ENCODE results near the gene POP7. TPM values are rescaled to one million over a fixed set of nuclear protein-coding genes. Genes with fewer than 3 reads are reported as not detected.

The POP7 gene
- total RNA-seq, 3 donors from 2014 or later = 77.3 to 106 (median 85.9) TPM

DNA sequence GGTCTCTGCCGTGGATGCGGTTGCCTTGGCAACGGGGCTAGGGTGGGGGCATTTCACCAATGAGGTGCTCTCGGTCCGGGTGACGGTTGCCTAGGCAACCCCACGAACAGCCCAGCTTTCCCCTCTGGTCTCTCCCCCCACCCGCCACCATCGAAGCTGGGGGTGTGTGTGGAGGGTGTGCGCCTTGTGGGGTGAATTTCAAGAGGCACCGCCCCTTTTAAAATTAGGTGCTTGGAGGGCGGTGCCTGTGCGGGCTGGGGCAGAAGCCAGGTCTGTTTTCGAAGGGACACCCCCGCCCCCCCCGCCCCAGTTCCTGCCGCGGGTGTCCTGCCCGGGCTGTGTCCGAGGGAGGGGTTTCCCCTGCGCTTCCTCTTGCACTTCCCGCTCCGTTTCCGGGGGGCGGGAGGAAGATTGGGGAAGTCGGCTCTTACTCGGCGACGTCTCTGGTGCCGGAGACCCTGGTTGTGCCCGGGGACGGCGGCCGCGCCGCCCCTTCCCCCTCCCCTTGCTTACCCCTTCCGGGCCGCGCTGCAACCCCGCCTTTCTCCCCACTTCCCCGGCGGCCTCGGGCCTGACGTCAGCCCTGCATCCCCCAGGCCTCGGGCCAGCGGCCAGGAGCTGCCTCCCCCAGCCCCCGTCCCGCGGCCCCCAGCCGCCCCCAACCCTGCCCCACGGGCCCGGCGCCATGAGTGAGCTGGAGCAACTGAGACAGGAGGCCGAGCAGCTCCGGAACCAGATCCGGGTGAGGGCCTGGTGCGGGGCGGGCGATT is 30.2 kb upstream of the POP7 start:
- H3K4me1 Mint-ChIP-seq (ENCODE audit: low read depth) = peaks cover 26% of the 10 kb centered on the region

GRCh38 chr7:100676501-100677306 is 29.2 kb upstream of the POP7 start:
- no peak for DNase-seq

More for the DNA sequence above, 30.2 kb upstream of the POP7 start:
- H3K9me3 Mint-ChIP-seq = no peaks in the 10 kb centered on the region
- DNase-seq = peak; percentile 76
- peak overlapping the region; percentile 86 for H3K4me3 Mint-ChIP-seq
- ATAC-seq = peak; percentile 45
- no peaks in the 10 kb centered on the region for H3K27me3 Mint-ChIP-seq (ENCODE audit: low read depth)
- H3K36me3 Mint-ChIP-seq (ENCODE audit: insufficient read depth) = peaks cover 18% of the 10 kb centered on the region

GRCh38 chr7:100677308-100678267 is 28.3 kb upstream of the POP7 start:
- DNase-seq (no peak), ATAC-seq (no peak)
- Mint-ChIP-seq H3K27me3 (ENCODE audit: low read depth) (no peaks in the 10 kb centered on the region), H3K36me3 (ENCODE audit: insufficient read depth) (peaks cover 18% of the 10 kb centered on the region), H3K4me3 (peak overlapping the region; percentile 46), H3K9me3 (no peaks in the 10 kb centered on the region), H3K4me1 (ENCODE audit: low read depth) (peaks cover 30% of the 10 kb centered on the region)

More at GRCh38 chr7:100676501-100677306, 29.2 kb upstream of the POP7 start:
- Mint-ChIP-seq H3K4me1 (ENCODE audit: low read depth) (peaks cover 30% of the 10 kb centered on the region), H3K9me3 (no peaks in the 10 kb centered on the region), H3K27me3 (ENCODE audit: low read depth) (no peaks in the 10 kb centered on the region), H3K4me3 (peak overlapping the region; percentile 86), H3K36me3 (ENCODE audit: insufficient read depth) (peaks cover 18% of the 10 kb centered on the region)
- ATAC-seq = no peak

DNA sequence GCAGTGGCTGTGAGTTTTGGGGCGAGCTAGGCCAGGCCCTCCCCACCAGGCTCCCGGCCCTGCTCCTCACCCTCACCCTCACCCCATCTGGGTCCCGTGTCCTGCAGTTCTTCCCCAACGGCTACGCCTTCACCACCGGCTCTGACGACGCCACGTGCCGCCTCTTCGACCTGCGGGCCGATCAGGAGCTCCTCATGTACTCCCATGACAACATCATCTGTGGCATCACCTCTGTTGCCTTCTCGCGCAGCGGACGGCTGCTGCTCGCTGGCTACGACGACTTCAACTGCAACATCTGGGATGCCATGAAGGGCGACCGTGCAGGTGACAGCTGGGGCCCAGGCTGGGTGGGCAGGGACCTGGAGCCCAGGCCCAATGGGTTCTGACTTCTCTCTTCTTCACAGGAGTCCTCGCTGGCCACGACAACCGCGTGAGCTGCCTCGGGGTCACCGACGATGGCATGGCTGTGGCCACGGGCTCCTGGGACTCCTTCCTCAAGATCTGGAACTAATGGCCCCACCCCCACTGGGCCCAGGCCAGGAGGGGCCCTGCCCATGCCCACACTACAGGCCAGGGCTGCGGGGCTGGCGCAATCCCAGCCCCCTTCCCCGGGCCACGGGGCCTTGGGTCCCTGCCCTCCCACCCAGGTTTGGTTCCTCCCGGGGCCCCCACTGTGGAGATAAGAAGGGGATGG is 27.5 kb upstream of the POP7 start:
- no peaks in the 10 kb centered on the region for H3K27me3 Mint-ChIP-seq (ENCODE audit: low read depth)
- H3K4me3 Mint-ChIP-seq = no peak overlapping the region
- peaks cover 21% of the 10 kb centered on the region for H3K36me3 Mint-ChIP-seq (ENCODE audit: insufficient read depth)
- no peaks in the 10 kb centered on the region for H3K9me3 Mint-ChIP-seq
- H3K4me1 Mint-ChIP-seq (ENCODE audit: low read depth) = peaks cover 31% of the 10 kb centered on the region
- DNase-seq (no peak), ATAC-seq (no peak)

- H3K4me3 Mint-ChIP-seq = no peak overlapping the region
- ATAC-seq = no peak
- H3K27me3 Mint-ChIP-seq (ENCODE audit: low read depth) = no peaks in the 10 kb centered on the region
These were observed 26.6 kb upstream of the POP7 start for GRCh38 chr7:100679129-100679926.

DNA sequence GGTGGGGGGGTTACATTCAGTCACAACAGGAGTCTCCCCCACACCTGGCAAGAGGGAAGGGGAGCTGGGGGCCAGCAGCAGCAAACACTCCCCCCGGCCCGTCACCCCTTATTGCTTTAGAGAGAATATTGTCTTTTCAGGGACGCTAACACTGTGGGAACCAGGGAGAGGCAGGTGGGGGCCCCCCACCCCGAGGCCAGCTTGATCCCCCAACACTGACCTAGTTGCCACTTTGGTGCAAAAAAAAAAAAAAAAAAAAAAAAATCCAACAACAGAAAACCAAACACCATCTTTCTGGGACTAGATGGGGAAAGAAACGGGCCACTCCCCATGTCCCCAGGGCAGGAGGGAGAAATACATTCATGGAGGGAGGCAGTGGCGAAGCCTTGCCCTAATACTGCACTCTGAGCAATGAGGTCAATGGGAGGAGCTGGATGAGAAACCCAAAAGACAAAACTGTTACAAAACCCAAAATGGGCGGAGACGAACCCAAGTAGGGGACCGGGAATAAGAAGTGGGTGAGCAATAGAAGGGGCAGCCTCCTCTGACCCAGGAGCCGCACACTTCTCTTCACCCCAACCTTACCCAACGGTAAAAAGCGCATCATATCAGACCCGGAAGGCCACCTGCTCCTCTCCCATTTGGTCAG is 25.9 kb upstream of the POP7 start:
- peaks cover 31% of the 10 kb centered on the region for H3K4me1 Mint-ChIP-seq (ENCODE audit: low read depth)
- no peaks in the 10 kb centered on the region for H3K27me3 Mint-ChIP-seq (ENCODE audit: low read depth)
- no peak for DNase-seq
- H3K9me3 Mint-ChIP-seq = no peaks in the 10 kb centered on the region
- ATAC-seq = no peak
- H3K4me3 Mint-ChIP-seq = no peak overlapping the region
- peaks cover 21% of the 10 kb centered on the region for H3K36me3 Mint-ChIP-seq (ENCODE audit: insufficient read depth)

More at GRCh38 chr7:100679129-100679926, 26.6 kb upstream of the POP7 start:
- no peak for DNase-seq
- Mint-ChIP-seq H3K36me3 (ENCODE audit: insufficient read depth) (peaks cover 21% of the 10 kb centered on the region), H3K4me1 (ENCODE audit: low read depth) (peaks cover 31% of the 10 kb centered on the region), H3K9me3 (no peaks in the 10 kb centered on the region)

DNA sequence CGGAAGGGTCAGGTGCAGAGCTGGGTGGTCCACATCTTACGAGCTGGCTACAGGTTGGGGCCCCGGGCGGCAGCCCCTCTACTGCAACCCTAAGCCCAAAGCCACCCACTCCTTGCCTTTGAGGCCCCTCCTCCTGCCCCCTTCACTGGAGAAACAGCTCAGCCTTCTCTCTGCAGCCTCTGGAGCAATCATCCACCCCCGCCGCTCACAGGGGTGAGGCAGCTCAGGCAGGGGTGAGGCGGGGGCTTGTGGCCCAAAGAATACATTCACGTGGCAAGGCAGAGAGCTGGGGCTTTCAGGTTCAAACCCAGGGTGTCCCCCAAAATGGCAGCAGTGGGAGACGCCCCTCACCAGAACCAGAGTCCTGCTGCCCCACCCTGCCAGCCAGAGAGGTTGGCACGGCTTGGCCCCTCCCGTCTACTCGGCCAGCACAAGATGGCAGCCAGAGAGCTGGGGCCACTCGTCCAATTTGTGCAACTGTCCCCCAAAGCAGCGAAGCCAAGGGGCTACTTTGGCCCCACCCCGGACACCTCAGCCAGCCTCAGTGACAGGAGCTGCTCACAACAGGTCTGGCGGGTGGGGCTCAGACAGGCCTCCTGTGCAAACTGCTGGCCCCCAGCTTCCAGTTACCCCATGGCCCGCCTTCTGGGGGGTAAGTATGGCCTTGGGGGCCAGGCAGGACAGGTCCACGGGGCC is 25.2 kb upstream of the POP7 start:
- DNase-seq (no peak), ATAC-seq (no peak)
- Mint-ChIP-seq H3K4me3 (no peak overlapping the region), H3K36me3 (ENCODE audit: insufficient read depth) (peaks cover 28% of the 10 kb centered on the region), H3K9me3 (no peaks in the 10 kb centered on the region), H3K27me3 (ENCODE audit: low read depth) (no peaks in the 10 kb centered on the region), H3K4me1 (ENCODE audit: low read depth) (peaks cover 31% of the 10 kb centered on the region)

- no peak overlapping the region for H3K4me3 Mint-ChIP-seq
- ATAC-seq = no peak
- peaks cover 27% of the 10 kb centered on the region for H3K4me1 Mint-ChIP-seq (ENCODE audit: low read depth)
- no peak for DNase-seq
- H3K27me3 Mint-ChIP-seq (ENCODE audit: low read depth) = no peaks in the 10 kb centered on the region
- no peaks in the 10 kb centered on the region for H3K9me3 Mint-ChIP-seq
- peaks cover 24% of the 10 kb centered on the region for H3K36me3 Mint-ChIP-seq (ENCODE audit: insufficient read depth)
These were observed 24.3 kb upstream of the POP7 start for GRCh38 chr7:100681491-100682227.

DNA sequence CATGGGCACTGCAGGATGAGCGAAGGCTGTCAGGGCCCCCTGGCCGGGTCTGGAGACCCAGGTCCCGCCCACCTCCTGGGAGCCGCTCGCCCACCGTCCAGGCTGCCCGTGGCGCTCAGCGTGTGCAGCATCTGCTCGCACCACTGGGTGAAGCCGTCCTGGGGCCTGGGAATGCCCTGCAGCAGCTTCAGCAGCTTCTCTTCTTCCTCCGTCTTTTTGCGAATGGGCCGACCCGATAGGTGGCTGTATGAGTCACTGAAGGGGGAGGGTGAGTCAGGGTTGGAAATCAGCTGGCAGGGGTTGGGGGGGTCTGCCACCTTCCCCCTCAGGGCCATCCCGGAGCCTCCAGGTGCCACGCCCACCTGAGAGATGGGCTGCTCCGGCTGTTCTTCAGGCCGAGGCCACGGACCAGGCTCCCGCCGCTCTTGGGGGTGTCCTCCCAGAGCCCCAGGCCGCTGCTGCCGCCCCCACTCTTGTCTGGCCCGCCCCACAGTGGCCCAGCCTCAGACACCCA is 23.6 kb upstream of the POP7 start:
- Mint-ChIP-seq H3K36me3 (ENCODE audit: insufficient read depth) (peaks cover 22% of the 10 kb centered on the region), H3K9me3 (no peaks in the 10 kb centered on the region), H3K27me3 (ENCODE audit: low read depth) (no peaks in the 10 kb centered on the region), H3K4me3 (no peak overlapping the region), H3K4me1 (ENCODE audit: low read depth) (peaks cover 23% of the 10 kb centered on the region)
- ATAC-seq = peak; percentile 35 to 36
- no peak for DNase-seq

- peaks cover 21% of the 10 kb centered on the region for H3K36me3 Mint-ChIP-seq (ENCODE audit: insufficient read depth)
- no peaks in the 10 kb centered on the region for H3K9me3 Mint-ChIP-seq
- H3K4me3 Mint-ChIP-seq = no peak overlapping the region
- H3K4me1 Mint-ChIP-seq (ENCODE audit: low read depth) = peaks cover 19% of the 10 kb centered on the region
- ATAC-seq (no peak), DNase-seq (no peak)
- H3K27me3 Mint-ChIP-seq (ENCODE audit: low read depth) = no peaks in the 10 kb centered on the region
These were observed 22.8 kb upstream of the POP7 start for GRCh38 chr7:100682991-100683658.
